GM12865 (cell line): ENCODE measurements around the gene NPL.

ENCODE experiments used
- DNase-seq: peaks from one replicate; pipeline ENCODE4 v3.0.0; 2010; ENCODE audit warnings: low read depth
- H3K4me3 ChIP-seq: 2 replicates; pipeline ENCODE4 v1.5.1; 2011; ENCODE audit warnings: mild to moderate bottlenecking, low read depth, low read length, control low read depth
- CTCF ChIP-seq: IDR thresholded peaks from 2 replicates; pipeline ENCODE4 v1.5.1; 2011; ENCODE audit warnings: low read length, control low read depth, low read depth, inconsistent platforms; ENCODE audit not compliant: insufficient read depth; ENCODE audit errors: missing control alignments

Gene NPL

DNA sequence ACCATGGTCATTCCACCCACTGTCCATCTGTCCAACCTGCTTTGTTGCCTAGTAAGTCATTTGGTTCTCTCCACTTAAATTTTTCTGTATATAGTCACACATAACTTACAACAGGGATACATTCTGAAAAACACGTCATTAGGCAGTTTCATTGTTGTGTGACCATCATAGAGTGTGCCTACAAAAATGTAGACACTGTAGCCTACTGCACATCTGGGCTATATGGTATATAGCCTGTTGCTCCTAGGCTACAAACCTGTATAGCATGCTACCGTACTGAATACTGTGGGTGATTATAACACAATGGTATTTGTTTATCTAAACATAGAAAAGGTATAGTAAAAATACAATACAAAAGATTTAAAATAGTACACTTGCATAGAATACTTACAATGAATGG lies 10.0 kb upstream of the NPL start:
- TF ChIP-seq CTCF: no peak
- no peak for DNase-seq
- H3K4me3 ChIP-seq: no peak overlapping the region

DNA sequence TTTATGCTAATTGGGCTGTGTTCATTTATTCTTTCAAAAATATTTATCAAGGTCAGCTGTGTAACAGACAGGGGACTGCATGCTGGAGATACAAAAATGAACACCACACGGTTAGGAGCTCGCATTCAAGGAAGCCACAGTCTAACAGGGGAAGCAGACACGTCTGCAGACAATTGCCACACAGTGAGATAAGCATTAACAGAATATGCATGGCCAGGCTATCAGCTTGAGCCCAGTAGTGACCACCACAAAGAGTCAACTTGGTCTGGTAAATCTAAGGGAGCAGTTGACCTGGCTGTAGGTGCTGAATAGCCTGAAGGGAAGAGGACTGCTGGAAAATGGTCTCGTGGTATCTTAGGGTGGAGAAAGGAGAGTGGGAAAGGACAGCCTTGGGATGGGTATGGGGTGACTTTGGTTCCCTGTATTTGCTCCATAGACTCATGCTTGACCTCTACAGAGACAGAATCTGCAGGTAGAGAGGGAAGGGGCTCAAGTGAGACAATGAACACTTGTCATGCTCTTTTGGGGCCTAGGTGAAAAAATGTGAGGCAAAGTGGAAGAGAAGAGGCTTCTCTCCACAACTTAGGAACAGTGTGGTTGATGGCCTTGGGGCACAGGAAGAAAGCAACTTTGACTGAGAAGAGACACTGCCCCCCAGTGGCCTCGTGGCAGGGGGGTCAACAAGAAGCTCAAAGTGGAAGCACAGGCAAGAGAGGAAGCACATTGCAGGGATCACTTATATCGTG lies 7.6 kb upstream of the NPL start:
- DNase-seq: peak; percentile 86

DNA sequence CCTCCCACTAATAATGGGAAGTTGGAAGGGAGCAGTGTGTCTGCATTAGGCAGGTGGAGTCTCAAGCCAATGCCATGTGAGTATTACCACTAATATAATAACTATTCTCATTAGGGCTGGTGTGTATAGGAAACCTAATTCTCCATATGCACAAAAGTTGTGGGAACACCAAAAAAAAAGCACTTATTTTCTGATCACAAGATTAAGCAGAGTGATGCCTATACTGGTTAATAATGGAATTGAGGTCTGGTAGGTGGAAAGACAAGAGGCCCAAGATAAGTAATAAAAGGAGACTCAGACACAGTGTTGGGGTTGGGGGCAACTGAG lies 7.0 kb upstream of the NPL start:
- no peak for DNase-seq
- no peak for TF ChIP-seq CTCF

More for the DNA sequence above, 7.6 kb upstream of the NPL start:
- TF ChIP-seq CTCF: peak; percentile 88
- H3K4me3 ChIP-seq: no peak overlapping the region

GRCh38 chr1:182783068-182783467 lies 6.5 kb upstream of the NPL start:
- peak; percentile 24 for TF ChIP-seq CTCF
- peak; percentile 41 for DNase-seq
- no peak overlapping the region for H3K4me3 ChIP-seq

More for the DNA sequence above, 7.0 kb upstream of the NPL start:
- no peak overlapping the region for H3K4me3 ChIP-seq

DNA sequence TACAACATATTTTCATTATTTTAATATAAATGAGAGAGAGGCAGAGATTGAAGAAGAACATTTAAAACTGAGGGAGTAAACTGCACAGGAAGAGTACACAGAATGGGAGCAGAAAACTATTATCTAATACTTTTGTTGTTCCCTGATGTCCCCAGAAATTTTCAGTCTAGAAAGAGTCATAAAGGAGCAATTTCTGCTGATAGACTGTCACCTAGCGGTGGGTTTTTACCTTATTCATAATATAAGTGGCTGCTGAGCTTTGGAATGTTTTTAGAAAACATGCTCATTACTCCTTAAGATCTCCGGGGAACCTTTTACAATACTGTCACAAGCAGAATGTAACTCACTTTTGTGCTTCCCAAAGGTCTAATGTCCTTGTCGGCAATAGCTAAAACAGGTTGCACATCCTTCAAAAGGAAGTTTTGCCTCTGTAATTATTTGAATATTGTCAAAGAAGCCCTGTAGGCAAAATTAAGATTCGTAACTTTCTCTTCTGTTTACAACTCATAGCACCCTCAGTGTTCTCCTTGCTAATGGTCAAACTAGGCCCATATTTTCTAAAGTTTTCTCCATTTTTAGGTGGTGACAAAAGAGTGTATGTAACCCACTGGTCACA lies 4.9 kb upstream of the NPL start:
- H3K4me3 ChIP-seq: no peak overlapping the region
- DNase-seq: peak; percentile 65
- peak; percentile 76 for TF ChIP-seq CTCF

DNA sequence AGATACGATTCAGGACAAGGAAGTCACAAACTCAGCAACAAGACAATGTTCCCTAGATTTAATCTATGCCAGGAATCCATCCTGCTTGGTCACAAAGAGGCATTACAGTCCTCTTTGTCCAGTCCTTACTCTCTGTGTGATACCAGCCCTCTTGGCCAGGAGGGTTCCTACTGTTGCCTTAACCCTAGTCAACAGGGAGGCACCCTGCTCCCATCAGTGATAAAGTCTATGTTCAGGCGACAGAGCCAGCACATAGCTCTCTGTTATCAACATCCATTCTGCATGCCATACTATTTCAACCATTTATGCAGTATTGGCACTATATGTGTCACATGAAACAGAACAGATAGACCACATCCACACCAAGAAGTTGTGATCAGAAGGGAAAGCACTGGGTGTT lies 4.4 kb upstream of the NPL start:
- no peak for DNase-seq
- H3K4me3 ChIP-seq: no peak overlapping the region
- no peak for TF ChIP-seq CTCF
